ENCODE data around the gene CDH18.

The CDH18 gene

DNA sequence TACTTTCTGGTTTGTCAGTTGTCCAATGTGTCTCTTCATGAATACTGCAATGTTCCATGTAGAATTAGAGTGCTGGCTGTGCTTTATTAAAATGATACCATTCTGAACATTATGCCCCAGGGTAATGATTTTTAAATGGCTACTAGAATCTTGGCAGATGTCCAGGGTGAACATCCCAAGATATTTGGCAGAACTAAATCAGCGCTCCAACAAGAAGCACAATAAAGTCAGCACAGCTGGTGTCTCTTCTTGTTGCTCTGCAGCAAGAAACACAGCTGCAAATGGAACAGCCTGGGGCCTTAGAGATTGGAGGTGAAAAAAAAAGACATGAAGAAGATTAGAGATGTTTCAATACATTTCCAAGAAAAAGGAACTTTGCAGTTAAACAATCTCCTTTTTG is 248.3 kb downstream of the CDH18 start:
- no peak for TF ChIP-seq CSDC2 (CRISPR knock-in tag; IDR thresholded peaks at IDR 0.05)
- no peak for ATAC-seq

DNA sequence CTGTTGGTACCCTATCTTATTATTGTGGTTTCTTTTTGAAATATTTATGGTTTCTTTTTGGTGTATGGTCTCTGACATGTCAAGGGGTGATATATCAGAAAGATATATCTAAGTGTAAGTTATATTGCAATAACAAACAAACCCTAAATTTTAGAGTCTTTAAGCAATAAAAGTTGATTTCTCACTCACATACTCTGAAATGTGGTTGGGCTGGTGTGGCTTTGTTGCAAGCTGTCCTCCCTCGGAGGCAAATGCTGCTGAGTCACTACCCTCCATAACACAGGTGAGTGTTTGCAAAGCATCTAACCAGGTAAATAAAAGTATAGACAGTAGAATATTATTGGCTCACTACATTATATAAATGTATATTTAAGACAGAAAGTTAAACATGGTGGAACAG is 253.2 kb downstream of the CDH18 start:
- TF ChIP-seq, protein P1, sequence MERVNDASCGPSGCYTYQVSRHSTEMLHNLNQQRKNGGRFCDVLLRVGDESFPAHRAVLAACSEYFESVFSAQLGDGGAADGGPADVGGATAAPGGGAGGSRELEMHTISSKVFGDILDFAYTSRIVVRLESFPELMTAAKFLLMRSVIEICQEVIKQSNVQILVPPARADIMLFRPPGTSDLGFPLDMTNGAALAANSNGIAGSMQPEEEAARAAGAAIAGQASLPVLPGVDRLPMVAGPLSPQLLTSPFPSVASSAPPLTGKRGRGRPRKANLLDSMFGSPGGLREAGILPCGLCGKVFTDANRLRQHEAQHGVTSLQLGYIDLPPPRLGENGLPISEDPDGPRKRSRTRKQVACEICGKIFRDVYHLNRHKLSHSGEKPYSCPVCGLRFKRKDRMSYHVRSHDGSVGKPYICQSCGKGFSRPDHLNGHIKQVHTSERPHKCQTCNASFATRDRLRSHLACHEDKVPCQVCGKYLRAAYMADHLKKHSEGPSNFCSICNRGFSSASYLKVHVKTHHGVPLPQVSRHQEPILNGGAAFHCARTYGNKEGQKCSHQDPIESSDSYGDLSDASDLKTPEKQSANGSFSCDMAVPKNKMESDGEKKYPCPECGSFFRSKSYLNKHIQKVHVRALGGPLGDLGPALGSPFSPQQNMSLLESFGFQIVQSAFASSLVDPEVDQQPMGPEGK (CRISPR knock-in tag; IDR thresholded peaks at IDR 0.05; ENCODE audit: borderline replicate concordance) = no peak
- TF ChIP-seq PPARA (CRISPR knock-in tag; IDR thresholded peaks at IDR 0.05; ENCODE audit: borderline replicate concordance) = no peak
- TF ChIP-seq ZC3H10 (CRISPR knock-in tag; IDR thresholded peaks at IDR 0.05) = no peak
- TF ChIP-seq, protein P2, sequence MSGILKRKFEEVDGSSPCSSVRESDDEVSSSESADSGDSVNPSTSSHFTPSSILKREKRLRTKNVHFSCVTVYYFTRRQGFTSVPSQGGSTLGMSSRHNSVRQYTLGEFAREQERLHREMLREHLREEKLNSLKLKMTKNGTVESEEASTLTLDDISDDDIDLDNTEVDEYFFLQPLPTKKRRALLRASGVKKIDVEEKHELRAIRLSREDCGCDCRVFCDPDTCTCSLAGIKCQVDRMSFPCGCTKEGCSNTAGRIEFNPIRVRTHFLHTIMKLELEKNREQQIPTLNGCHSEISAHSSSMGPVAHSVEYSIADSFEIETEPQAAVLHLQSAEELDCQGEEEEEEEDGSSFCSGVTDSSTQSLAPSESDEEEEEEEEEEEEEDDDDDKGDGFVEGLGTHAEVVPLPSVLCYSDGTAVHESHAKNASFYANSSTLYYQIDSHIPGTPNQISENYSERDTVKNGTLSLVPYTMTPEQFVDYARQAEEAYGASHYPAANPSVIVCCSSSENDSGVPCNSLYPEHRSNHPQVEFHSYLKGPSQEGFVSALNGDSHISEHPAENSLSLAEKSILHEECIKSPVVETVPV (CRISPR knock-in tag; IDR thresholded peaks at IDR 0.05) = no peak
- no peak for TF ChIP-seq ISL1 (CRISPR knock-in tag; IDR thresholded peaks at IDR 0.05)
- TF ChIP-seq OSR1 (CRISPR knock-in tag; IDR thresholded peaks at IDR 0.05) = no peak
- no peak for TF ChIP-seq ARNTL (CRISPR knock-in tag; IDR thresholded peaks at IDR 0.05; ENCODE audit: borderline replicate concordance, low read depth)
- TF ChIP-seq ESRRG (CRISPR knock-in tag; IDR thresholded peaks at IDR 0.05) = no peak
- no peak for TF ChIP-seq ZFP30 (CRISPR knock-in tag; IDR thresholded peaks at IDR 0.05)
- no peak for TF ChIP-seq BACH2 (CRISPR knock-in tag; IDR thresholded peaks at IDR 0.05; ENCODE audit: borderline replicate concordance)
- TF ChIP-seq ZNF70 (CRISPR knock-in tag; IDR thresholded peaks at IDR 0.05) = no peak
- TF ChIP-seq ZNF565 (CRISPR knock-in tag; conservative IDR thresholded peaks at IDR 0.05; ENCODE audit: low read depth) = no peak
- no peak for ATAC-seq

DNA sequence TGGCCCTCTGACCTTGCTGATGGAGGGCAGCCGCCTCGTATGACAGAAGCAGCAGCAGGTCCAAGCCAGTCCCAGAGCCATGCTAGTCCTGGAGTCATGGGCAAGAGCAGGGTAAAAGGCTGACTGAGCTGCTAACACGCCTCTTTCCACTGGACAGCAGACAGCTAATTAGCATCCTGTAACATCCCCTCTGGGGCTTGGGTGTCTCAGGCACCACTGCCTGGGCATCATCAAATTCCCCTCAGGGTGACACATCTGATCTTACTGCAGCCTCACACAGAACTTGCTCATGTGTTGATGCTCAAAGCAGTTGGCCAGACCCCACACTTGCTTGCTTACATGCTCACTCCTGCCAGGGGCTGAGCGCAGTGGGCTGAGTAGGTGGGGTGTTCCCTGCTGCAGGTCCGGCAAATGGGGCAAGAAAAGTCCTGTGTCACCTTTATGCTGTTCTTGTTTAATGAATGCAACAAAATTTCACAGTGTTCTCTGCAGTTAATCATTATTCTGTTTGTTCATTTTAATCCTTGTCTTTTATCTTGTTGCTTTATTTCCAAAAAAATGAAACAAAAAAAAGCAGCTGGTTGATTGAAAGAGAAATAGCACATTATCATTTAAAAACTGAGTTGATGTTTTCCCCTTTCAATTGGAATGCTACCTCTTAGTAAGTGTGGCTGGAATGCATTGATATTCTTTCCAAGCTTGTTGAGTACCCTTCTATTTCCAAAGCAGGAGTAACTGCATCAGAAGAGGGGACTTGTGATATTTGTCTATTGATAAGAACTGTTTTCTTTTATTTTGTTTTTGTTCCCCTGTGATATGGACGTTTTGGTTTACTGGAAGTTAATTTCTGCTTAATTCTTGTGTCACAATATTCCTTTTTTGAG is 254.1 kb downstream of the CDH18 start:
- TF ChIP-seq PPARA (CRISPR knock-in tag; IDR thresholded peaks at IDR 0.05; ENCODE audit: borderline replicate concordance) (no peak), RARB (CRISPR knock-in tag; IDR thresholded peaks at IDR 0.05) (no peak), ISL1 (CRISPR knock-in tag; IDR thresholded peaks at IDR 0.05) (no peak), ZNF565 (CRISPR knock-in tag; conservative IDR thresholded peaks at IDR 0.05; ENCODE audit: low read depth) (no peak), CSDC2 (CRISPR knock-in tag; IDR thresholded peaks at IDR 0.05) (no peak), ZFP3 (CRISPR knock-in tag; IDR thresholded peaks at IDR 0.05) (no peak), TCF4 (CRISPR knock-in tag; IDR thresholded peaks at IDR 0.05; ENCODE audit: borderline replicate concordance) (no peak), ZNF70 (CRISPR knock-in tag; IDR thresholded peaks at IDR 0.05) (no peak), TOX (CRISPR knock-in tag; IDR thresholded peaks at IDR 0.05; ENCODE audit: borderline replicate concordance) (no peak), OSR1 (CRISPR knock-in tag; IDR thresholded peaks at IDR 0.05) (no peak)
- TF ChIP-seq, protein P2 (CRISPR knock-in tag; IDR thresholded peaks at IDR 0.05) = no peak
- TF ChIP-seq, protein P3, sequence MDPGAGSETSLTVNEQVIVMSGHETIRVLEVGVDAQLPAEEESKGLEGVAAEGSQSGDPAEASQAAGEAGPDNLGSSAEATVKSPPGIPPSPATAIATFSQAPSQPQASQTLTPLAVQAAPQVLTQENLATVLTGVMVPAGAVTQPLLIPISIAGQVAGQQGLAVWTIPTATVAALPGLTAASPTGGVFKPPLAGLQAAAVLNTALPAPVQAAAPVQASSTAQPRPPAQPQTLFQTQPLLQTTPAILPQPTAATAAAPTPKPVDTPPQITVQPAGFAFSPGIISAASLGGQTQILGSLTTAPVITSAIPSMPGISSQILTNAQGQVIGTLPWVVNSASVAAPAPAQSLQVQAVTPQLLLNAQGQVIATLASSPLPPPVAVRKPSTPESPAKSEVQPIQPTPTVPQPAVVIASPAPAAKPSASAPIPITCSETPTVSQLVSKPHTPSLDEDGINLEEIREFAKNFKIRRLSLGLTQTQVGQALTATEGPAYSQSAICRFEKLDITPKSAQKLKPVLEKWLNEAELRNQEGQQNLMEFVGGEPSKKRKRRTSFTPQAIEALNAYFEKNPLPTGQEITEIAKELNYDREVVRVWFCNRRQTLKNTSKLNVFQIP (CRISPR knock-in tag; IDR thresholded peaks at IDR 0.05; ENCODE audit: borderline replicate concordance, low read depth) = no peak
- TF ChIP-seq, protein P4, sequence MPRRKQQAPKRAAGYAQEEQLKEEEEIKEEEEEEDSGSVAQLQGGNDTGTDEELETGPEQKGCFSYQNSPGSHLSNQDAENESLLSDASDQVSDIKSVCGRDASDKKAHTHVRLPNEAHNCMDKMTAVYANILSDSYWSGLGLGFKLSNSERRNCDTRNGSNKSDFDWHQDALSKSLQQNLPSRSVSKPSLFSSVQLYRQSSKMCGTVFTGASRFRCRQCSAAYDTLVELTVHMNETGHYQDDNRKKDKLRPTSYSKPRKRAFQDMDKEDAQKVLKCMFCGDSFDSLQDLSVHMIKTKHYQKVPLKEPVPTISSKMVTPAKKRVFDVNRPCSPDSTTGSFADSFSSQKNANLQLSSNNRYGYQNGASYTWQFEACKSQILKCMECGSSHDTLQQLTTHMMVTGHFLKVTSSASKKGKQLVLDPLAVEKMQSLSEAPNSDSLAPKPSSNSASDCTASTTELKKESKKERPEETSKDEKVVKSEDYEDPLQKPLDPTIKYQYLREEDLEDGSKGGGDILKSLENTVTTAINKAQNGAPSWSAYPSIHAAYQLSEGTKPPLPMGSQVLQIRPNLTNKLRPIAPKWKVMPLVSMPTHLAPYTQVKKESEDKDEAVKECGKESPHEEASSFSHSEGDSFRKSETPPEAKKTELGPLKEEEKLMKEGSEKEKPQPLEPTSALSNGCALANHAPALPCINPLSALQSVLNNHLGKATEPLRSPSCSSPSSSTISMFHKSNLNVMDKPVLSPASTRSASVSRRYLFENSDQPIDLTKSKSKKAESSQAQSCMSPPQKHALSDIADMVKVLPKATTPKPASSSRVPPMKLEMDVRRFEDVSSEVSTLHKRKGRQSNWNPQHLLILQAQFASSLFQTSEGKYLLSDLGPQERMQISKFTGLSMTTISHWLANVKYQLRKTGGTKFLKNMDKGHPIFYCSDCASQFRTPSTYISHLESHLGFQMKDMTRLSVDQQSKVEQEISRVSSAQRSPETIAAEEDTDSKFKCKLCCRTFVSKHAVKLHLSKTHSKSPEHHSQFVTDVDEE (CRISPR knock-in tag; IDR thresholded peaks at IDR 0.05) = no peak
- ATAC-seq = no peak

Measured in SK-N-SH treated with all-trans-retinoic acid at 6 μM for 48 hours (cell line).